ENCODE results near the gene TOMM7.

DNA sequence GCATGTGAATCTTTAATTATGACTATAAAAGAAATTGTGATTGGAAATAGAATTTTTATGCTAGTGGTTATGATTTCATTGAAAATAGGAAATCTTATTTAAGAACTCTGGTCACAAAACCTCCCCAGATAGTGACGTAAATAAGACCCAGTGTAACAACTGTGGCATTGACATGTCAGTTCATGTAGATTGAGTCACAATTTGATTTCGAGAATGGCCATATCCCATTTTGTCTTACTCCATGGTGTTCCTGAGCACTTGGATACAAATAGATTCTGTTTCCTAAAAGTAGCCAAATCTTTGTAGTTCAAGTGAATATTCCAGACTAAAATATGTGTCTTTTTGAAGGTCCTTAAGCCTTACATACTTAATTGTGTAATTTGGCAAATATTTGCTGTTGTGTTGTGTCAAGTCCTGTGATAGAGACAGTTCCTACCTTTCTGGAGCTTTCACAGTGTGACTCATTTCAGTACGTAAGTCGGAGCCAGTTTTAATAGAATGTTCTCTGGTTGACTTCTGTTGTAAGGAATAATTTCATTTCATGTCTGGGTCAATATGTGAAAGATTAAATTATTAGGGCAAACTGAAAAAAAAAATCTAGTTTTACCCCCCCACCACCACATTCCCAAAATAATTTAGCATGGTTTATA is 37.1 kb upstream of the TOMM7 start:
- no peak for TF ChIP-seq POLR2A (IDR thresholded peaks at IDR 0.05)
- TF ChIP-seq, protein P1, sequence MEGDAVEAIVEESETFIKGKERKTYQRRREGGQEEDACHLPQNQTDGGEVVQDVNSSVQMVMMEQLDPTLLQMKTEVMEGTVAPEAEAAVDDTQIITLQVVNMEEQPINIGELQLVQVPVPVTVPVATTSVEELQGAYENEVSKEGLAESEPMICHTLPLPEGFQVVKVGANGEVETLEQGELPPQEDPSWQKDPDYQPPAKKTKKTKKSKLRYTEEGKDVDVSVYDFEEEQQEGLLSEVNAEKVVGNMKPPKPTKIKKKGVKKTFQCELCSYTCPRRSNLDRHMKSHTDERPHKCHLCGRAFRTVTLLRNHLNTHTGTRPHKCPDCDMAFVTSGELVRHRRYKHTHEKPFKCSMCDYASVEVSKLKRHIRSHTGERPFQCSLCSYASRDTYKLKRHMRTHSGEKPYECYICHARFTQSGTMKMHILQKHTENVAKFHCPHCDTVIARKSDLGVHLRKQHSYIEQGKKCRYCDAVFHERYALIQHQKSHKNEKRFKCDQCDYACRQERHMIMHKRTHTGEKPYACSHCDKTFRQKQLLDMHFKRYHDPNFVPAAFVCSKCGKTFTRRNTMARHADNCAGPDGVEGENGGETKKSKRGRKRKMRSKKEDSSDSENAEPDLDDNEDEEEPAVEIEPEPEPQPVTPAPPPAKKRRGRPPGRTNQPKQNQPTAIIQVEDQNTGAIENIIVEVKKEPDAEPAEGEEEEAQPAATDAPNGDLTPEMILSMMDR (IDR thresholded peaks at IDR 0.05) = no peak
